ENCODE data around the gene DMXL2.
"Not testable (repeated sequence)": the region's sequence is repeated elsewhere in the genome, so short reads cannot be mapped to it uniquely, and the experiment has no call there.

DMXL2 gene, protein sequence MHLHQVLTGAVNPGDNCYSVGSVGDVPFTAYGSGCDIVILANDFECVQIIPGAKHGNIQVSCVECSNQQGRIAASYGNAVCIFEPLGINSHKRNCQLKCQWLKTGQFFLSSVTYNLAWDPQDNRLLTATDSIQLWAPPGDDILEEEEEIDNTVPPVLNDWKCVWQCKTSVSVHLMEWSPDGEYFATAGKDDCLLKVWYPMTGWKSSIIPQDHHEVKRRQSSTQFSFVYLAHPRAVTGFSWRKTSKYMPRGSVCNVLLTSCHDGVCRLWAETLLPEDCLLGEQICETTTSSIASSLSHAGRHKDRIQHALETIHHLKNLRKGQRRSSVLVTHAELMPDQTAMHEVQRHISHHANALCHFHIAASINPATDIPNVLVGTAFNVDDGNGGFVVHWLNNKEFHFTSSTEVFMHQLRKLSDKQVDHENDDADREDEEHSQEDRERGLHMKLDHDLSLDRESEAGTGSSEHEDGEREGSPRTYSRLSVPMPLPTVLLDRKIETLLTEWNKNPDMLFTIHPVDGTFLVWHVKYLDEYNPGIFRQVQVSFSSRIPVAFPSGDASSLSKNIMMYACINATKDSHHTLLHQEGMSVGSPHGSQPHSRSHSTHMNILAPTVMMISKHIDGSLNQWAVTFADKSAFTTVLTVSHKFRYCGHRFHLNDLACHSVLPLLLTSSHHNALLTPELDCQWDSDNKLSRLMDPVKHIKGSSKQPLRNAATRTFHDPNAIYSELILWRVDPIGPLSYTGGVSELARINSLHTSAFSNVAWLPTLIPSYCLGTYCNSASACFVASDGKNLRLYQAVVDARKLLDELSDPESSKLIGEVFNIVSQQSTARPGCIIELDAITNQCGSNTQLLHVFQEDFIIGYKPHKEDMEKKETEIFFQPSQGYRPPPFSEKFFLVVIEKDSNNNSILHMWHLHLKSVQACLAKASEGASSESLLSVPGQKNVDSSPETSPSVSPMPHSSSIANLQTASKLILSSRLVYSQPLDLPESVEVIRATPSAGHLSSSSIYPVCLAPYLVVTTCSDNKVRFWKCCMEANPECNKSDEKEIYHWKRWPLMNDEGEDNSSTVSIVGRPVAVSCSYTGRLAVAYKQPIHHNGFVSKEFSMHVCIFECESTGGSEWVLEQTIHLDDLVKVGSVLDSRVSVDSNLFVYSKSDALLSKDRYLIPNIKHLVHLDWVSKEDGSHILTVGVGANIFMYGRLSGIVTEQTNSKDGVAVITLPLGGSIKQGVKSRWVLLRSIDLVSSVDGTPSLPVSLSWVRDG (N-terminal part only)

DNA sequence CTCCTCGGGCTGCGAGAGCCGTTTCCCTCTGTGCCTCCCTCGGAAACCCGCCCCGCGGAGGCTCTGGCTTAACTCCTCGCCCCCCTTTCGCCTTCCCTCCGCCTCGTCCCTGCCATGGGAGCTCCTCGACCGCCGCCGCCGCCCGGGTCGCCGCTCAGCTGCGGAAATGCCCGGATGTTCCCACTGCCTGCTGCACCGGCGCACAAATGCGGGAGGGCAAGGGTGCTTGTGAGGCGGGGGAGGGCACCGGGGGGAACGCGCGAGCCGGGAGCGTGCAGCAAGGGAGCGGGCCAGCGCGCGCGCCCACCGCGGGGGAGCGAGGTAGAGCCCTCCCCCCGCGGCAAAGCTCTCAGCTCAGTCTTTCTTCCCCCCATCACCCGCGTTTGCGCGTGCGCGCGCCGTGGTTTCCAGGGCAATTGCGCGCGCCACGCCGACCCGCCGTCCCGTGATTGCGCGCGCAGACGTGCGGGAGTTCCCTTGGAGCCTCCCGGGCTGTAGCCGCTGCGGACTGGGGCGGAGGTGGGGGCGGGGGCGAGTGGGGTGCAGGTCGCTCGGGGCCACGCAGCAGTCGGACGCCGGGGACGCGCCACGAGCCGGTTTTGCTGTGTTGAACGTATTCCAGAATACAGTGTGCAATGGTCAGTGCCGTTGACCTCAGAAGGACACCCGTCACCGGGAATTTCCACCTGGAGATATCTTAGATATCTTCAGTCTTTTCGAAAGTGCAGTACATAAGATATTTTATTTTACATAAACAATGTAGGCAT lies at the start of gene DMXL2:
TSS of gene DMXL2 (minus strand) at position 168 of the 767 bp plus-strand sequence. CDS start 226 bp downstream, outside the sequence.
- in situ Hi-C loops (cut with MboI; ENCODE audit: low sequenced_read_pairs) = no loop called here

DNA sequence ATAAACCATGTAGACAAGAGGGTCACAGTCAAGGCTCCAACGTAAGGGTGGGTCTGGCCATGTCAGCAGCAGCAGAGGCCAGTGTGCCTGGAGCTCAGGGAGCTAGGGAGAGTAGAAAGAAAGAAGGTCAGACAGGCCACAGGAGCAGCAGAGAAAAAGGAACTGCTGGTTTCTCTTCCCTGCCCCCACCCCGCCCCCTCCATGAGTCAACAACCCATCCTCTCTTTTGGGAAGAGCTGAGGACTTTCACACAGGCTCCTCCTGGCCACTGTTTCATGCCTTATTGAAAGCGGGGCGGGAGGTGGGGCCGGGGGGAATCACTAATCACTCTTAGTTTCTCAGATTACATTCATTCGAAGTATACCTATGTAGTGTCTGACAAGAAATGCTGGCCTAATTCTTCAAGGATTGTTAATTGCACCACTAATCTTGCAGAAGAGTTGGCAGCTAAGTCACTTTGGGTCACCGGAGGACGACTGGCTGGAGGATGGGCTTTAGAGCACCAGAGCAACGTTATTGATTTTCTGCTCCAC lies 49.6 kb upstream of the DMXL2 start:
- in situ Hi-C loops (cut with MboI; ENCODE audit: low sequenced_read_pairs) = no loop called here

DNA sequence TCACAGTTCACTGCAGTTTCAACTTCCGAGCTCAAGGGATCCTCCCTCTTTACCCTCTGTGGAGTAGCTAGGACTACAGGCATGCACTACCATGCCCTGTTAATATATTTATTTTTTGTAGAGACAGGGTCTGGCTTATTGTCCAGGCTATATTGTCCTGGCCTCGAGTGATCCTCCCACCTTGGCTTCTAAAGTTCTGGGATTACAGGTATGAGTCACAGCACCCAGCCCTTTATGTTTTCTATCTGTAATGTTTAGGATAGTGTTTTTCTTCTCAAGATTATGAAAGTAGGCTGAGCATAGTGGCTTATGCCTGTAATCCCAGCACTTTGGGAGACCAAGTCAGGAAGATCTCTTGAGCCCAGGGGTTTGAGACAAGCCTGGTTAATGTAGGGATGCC lies 46.8 kb upstream of the DMXL2 start:
- in situ Hi-C loops (cut with MboI; ENCODE audit: low sequenced_read_pairs) = no loop called here

DNA sequence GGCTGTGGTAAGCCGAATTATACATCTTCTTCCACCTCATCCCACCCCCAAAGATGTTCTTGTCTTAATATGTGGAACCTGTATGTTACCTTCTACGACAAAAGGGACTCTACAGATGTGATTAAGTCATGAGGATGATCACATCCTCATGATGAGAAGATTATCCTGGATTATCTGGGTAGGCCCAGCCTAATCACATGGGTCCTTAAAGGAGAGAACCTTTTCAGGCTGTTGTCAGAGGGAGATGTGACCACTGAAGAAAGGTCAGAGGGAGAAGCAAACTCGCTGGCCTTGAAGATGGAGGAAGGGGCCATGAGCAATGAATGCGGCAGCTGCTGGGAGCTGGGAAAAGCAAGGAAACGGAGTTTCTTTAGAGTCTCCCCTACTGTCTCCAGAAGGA lies 45.9 kb upstream of the DMXL2 start:
- in situ Hi-C loops (cut with MboI; ENCODE audit: low sequenced_read_pairs) = no loop called here

DNA sequence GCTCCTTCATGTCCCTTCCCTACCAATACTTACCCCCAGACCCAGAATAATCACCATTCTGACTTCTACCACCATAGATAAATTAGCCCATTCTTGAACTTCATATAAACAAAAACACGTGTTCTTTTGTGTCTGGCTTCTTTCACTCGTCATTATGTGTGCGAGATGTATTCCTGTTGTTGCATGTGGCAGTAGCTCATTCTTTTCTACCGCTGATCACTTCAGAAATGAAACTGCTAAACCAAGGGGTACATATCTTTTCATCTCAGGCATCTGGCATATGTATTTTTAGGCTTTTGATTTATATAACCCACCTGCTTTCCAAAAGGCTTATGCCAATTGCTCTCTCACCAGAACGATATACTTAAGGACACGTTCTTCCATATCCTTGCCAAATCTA lies 44.9 kb upstream of the DMXL2 start:
- in situ Hi-C loops (cut with MboI; ENCODE audit: low sequenced_read_pairs) = no loop called here

DNA sequence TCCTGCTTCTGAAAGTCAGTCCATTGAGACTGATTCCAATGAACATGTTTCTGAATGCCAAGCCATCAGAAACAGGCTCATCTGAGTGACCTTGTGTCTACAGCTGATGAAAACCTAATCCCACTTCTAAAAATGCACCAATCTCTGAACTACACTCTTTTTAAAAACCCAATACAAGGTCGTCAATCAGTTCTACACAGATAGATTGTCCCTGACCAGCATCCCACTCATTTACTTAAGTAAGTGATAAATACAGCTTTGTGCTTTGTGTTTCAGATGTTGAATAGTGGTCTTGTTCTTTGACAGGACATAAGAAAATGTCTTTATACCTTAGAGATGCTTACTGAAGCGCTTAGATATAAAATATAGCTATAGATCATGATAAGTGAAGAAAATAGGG lies 38.5 kb upstream of the DMXL2 start:
- in situ Hi-C loops (cut with MboI; ENCODE audit: low sequenced_read_pairs) = no loop called here

DNA sequence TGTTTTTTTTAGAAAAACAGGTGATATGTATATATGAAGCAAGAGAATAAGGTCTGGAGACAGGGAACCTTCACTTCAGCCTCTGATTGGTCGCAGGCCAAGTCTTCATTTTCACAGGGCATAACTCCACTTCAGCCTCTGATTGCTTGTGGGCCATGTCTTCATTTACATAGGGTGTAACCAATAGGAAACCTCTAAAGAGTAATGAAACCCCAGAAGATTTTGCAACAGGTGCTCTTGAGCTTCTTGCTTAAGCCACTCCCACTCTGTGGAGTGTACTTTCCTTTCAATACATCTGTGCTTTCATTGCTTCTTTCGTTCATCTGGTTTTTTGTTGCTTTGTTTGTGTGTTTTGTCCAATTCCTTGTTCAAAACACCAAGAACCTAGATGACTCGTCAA lies 36.1 kb upstream of the DMXL2 start:
- in situ Hi-C loops (cut with MboI; ENCODE audit: low sequenced_read_pairs) = no loop called here

DNA sequence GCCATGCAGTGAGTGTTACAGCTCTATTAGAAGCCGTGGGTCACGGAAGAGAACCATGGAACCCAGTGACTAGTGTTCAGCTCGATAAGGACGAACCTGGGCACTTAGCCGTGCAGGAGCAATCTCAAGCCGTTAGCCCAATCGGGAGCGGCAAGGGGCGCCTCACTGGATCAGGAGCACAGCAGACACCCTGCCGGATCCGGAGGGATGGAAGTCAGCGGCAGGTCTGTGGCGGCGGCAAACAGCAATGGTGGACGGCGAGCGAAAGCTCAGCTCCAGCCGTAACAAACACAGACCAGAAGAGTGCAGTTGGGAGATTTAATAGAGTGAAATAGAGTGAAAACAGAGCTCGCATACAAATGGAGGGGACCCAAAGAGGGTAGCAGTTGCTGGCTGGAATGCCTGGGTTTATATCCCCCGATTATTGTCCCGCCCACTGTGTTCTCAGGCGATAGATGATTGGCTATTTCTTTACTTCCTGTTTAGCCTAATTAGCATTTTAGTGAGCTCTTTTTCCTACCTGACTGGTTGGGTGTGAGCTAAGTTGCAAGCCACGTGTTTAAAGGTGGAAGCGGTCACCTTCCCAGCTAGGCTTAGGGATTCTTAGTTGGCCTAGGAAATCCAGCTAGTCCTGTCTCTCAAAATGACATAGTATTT lies 33.0 kb upstream of the DMXL2 start:
- in situ Hi-C loops (cut with MboI; ENCODE audit: low sequenced_read_pairs) = not testable (repeated sequence)

DNA sequence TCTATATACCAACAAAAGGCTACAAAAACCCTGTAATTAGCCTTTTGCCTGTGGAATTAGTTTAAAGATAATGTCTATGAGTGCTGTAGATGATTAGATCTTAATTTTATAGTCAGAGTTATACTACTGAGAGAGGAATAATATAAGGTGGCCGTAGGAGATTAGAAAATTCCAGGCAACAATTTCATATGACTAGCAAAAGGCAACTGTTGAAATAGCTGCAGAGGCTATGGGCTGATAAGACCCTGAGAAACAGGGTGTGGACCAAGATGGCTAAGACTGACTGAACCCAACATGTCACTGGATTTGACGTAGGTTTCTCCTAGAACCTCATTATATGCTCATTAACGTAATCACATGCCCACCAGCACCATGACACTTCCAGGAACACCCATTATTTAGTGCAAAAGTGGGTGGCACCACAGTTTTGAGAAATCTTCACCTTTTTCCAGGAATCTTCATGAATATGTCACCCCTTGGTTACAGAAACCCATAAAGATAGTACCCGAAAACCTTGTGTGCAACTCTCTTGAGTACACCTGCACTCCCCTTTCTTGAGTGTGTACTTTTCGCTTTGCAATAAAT lies 29.6 kb upstream of the DMXL2 start:
- in situ Hi-C loops (cut with MboI; ENCODE audit: low sequenced_read_pairs) = no loop called here

DNA sequence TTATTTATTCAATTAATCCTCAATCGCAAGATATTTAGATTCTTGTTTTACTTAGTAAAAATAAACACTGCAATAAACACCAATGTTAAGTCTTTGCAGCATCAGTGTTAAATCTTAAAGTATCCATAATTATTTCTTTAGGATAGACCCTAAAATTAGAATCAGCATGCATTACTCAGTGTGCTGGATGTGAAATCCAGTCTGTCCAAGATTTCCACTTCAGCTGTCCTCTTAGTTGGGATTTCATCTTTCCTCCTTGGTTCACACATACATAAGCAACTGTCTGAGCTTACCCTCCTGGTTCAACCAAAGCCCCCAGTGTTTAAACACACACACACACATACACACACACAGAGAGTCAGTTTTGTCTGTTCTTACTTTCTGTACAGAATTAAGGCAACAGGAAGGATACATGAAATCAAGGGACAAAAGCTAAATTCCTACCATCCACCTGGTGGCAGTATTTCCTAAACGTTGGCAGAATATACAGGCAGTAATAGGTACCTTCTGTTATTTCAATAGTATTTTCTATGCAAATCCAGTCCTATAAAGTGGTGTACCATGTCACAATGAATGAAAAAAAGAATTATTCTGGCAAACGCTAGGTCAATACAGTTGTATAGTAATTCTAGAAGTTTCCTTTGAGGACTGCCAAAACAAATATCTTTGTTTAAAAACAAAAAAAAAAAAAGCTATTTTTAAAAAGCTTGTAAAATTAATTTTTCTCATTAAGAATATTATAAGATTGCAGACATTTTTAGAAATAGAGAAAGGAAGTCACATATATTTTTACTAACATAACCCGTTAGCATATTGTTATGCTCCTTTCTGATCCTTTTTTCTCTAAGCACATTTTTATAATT lies 27.3 kb upstream of the DMXL2 start:
- in situ Hi-C loops (cut with MboI; ENCODE audit: low sequenced_read_pairs) = no loop called here

DNA sequence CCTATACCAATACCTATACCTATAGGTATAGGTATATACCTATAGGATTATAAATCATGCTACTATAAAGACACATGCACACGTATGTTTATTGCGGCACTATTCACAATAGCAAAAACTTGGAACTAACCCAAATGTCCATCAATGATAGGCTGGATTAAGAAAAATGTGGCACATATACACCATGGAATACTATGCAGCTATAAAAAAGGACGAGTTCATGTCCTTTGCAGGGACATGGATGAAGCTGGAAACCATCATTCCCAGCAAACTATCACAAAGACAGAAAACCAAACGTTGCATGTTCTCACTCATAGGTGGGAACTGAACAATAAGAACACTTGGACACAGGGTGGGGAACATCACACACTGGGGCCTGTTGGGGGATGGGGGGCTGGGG lies 26.1 kb upstream of the DMXL2 start:
- in situ Hi-C loops (cut with MboI; ENCODE audit: low sequenced_read_pairs) = not testable (repeated sequence)

DNA sequence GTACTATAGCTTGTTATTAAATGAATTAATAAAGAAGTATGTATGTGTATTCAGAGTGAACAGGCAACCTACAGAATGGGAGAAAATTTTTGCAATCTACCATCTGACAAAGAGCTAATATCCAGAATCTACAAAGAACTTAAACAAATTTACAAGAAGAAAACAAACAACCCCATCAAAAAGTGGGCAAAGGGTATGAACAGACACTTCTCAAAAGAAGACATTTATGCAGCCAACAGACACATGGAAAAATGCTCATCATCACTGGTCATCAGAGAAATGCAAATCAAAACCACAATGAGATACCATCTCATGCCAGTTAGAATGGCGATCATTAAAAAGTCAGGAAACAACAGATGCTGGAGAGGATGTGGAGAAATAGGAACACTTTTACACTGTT lies 25.5 kb upstream of the DMXL2 start:
- in situ Hi-C loops (cut with MboI; ENCODE audit: low sequenced_read_pairs) = not testable (repeated sequence)

DNA sequence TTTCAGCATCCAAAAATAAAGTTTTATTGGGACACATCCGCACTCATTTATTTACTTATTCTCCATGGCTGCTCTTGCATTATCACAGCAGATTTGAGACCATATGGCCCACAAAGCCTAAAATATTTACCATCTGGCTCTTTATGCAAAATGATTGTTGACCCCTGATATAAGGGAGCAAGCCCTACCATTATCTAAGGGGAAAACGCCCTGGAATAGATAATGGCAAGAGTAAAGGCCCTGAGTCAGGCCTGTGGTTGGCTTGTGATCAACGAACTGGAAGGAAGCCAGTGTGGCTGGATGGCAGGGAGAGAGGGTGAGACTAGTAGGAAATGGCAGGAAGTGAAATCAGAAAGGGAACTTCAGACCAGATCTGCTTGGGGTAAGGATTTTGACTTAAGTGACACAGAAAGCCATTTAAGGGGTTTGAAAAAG lies 24.6 kb upstream of the DMXL2 start:
- in situ Hi-C loops (cut with MboI; ENCODE audit: low sequenced_read_pairs) = no loop called here

DNA sequence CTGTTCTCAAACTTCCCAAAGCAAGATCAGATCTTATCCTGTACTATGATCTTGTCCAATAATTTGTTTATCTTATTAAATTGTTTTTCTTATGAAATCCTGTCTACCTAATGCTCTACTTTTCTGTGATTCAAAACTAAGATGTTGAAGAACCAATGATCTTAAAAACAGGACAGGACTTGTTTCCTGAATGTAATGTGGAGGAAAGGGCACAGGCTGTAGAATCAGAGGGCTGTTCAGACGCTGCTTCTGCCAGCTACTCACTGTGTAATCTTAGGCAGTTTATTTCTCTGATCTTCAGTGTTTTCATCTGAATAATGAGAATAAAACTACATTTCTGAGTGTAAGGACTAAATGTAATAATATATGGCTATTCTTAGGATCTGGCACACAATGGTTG lies 20.1 kb upstream of the DMXL2 start:
- in situ Hi-C loops (cut with MboI; ENCODE audit: low sequenced_read_pairs) = no loop called here

DNA sequence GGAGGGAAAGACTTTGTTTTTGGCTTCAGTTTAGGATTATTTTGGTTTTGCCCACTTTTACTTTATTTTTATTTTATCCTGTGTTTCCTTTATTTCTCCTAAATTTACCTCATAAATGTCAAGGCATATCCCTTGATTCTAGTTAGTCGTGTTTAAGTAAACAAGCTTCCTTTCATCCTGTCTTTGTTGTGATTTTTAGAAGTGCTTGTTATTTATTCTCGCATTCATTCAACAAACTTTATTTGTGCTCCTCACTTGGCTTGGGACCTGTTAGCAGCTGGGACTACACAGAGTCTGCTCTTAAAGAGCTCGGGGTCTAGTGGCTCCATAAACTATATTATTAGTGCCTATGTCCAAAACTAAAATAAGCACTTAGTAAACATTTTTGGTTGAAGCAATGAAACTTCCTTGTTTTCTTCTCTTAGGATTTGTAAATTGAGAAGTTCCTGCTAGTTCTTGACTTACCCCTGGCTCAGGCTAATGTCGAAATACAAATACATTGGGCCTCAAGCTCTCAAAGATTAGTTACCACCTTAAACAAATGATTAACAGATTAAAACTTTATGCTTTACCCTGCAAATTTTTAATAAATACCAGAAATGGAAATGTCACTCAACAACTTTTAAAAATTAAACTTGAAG lies 19.0 kb upstream of the DMXL2 start:
- in situ Hi-C loops (cut with MboI; ENCODE audit: low sequenced_read_pairs) = no loop called here

DNA sequence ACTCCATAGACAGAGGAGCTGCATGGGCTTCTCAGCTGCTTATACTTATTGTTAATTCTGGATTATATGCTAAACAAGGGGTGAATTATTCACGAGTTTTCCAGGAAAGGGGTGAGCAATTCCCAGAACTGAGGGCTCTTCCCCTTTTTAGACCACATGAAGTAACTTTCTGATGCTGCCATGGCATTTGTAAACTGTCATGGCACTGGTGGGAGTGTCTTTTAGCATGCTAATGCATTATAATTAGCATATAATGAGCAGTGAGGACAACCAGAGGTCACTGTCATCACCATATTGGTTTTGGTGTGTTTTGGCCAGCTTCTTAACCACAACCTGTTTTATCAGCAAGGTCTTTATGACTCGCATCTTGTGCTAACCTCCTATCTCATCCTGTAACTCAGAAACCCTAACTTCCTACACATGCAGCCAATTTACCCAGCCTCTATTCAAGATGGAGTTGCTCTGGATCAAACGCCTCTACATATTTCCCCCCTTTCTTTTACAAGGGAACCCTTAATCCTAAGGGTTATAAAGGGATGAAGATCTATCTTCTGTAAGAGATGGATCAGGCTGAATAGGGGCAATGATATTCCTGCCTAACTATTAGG lies 12.1 kb upstream of the DMXL2 start:
- in situ Hi-C loops (cut with MboI; ENCODE audit: low sequenced_read_pairs) = no loop called here

DNA sequence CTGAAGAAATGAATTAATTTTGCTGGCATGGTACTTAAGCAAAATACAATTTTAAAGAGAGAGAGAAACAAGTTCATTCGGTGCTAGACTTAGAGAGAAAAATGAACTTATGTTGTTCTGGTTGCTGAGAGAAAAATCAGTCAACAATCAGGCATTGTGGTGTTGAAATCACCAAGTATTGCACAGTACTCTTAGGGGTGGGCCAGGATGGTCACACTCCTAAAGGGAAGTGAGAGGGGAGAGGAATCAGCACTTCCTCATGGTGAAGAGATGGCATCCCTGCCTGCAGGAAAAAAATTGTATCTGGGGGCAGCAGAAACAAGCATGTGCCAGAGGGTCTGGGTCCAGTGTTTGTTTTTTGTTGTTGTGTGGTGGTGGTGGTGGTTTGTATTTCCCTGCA lies 7.0 kb upstream of the DMXL2 start:
- in situ Hi-C loops (cut with MboI; ENCODE audit: low sequenced_read_pairs) = no loop called here

All from hTERT RPE-1 (cell line).